GM21515 (cell line): ENCODE results near the gene ATP9B.

Source experiments
- ATAC-seq: cut with Tn5 transposase; IDR thresholded peaks from one replicate; pipeline ENCODE4 v1.9.1; 2021; ENCODE audit not compliant: unreplicated experiment

Gene ATP9B

GRCh38 chr18:79393635-79394533 is 324.7 kb downstream of the ATP9B start:
- ATAC-seq: no peak

- ATAC-seq: no peak
These were observed 325.5 kb downstream of the ATP9B start for GRCh38 chr18:79394534-79395307.

- no peak for ATAC-seq
These were observed 326.1 kb downstream of the ATP9B start for GRCh38 chr18:79395308-79395640.

GRCh38 chr18:79395761-79396404 is 326.7 kb downstream of the ATP9B start, which contains the start of gene NFATC1:
Gene NFATC1 (plus strand): TSS chr18:79395930. CDS start chr18:79396225, 295 bp downstream.
- ATAC-seq: no peak

GRCh38 chr18:79396431-79397246 is 327.4 kb downstream of the ATP9B start:
- no peak for ATAC-seq

- no peak for ATAC-seq
These were observed 328.1 kb downstream of the ATP9B start for GRCh38 chr18:79397247-79397829.

- no peak for ATAC-seq
These were observed 328.9 kb downstream of the ATP9B start for GRCh38 chr18:79397830-79398761.

GRCh38 chr18:79399275-79400081 is 330.3 kb downstream of the ATP9B start:
- ATAC-seq: no peak

GRCh38 chr18:79400091-79400590 is 330.9 kb downstream of the ATP9B start:
- ATAC-seq: no peak

GRCh38 chr18:79400591-79401381 is 331.6 kb downstream of the ATP9B start:
- ATAC-seq: no peak

- ATAC-seq: no peak
These were observed 332.5 kb downstream of the ATP9B start for GRCh38 chr18:79401494-79402208.

GRCh38 chr18:79402209-79402576 is 333.0 kb downstream of the ATP9B start:
- ATAC-seq: no peak

GRCh38 chr18:79402977-79403722 is 334.0 kb downstream of the ATP9B start:
- no peak for ATAC-seq

- no peak for ATAC-seq
These were observed 334.8 kb downstream of the ATP9B start for GRCh38 chr18:79403723-79404566.

GRCh38 chr18:79404567-79404910 is 335.3 kb downstream of the ATP9B start:
- no peak for ATAC-seq
